Heart left ventricle (tissue), 13 donors: ENCODE data around the gene BCL2L13.

Source experiments
- POLR2A ChIP-seq, 2 donors: fragments of 450-650 bp; IDR thresholded peaks; one replicate each; pipeline ENCODE4 v1.6.1; 2017; ENCODE audit warnings: antibody characterized with exemption in 2 of 2, mild to moderate bottlenecking in 2 of 2, moderate library complexity in 2 of 2
- TF ChIP-seq, protein P1 (sequence below), 12 donors: fragments of 200-600 bp; sonication (generic) in 4 of 12; IDR thresholded peaks; one replicate each; pipeline versions ENCODE4 v1.5.0 to v1.8.0; 2018 to 2022; ENCODE audit warnings: antibody characterized with exemption in 12 of 12, mild to moderate bottlenecking in 5 of 12
- donor health status: ischemic (EF 13 %, LVEDD 7.1; RV severe dilation, severe dysfunction).
- donor health status: DM: no; HTN: yes; CAD: no.
- donor health status: DM: no; HTN: no; CAD: no.
- donor health status: ischemic (EF 25% LVEDD 6.9; RV normal size, moderate dysfunction).
- donor health status: ischemic (EF 25% LVEDD 5.7; RV mildly dilated, moderate dysfunction).
- donor health status: ischemic (EF 35%, LVEDD 5.7; RV mildly dilated, moderate dysfunction).
- donor health status: nonischemic (EF 11% LVEDD 7.7; RV severe dilation, severe dysfunction).
- donor health status: DM: yes; HTN: yes; CAD: no.
- donor health status: PGD.
- donor health status: ischemic (EF 29% LVEDD 5.4; RV normal size, mild dysfunction).
- donor health status: nonischemic (EF 23%, LVEDD 6.1; RV moderate dilation, normal function).

DNA sequence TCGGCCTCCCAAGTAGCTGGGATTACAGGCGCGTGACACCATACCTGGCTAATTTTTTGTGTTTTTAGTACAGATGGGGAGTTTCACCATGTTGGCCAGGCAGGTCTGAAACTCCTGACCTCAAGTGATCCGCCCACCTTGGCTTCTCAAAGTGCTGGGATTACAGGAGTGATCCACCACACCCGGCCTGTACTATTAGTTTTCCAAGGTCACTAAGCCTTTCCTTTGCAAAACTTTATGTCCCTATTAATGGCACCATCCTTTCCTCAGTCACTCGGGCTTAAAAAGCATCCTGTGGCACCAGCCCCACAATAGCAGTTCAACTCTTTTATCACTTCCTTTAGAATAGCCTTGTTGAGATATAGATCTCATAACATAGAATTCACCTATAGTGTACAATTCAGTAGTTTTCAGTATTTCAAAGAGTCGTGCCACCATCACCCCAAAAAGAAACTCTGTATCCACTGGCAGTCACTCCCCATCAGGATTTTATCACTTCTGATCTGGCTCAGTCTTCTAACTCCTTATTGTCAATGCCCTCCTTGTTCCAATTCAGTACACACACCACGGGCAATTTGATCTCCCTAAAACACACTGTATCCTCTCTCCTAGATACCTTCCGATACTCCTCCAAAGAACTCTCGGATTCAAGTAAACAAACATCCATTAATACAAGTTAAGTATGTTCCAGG lies 921 bp upstream of the BCL2L13 start:
- TF ChIP-seq, protein P1, sequence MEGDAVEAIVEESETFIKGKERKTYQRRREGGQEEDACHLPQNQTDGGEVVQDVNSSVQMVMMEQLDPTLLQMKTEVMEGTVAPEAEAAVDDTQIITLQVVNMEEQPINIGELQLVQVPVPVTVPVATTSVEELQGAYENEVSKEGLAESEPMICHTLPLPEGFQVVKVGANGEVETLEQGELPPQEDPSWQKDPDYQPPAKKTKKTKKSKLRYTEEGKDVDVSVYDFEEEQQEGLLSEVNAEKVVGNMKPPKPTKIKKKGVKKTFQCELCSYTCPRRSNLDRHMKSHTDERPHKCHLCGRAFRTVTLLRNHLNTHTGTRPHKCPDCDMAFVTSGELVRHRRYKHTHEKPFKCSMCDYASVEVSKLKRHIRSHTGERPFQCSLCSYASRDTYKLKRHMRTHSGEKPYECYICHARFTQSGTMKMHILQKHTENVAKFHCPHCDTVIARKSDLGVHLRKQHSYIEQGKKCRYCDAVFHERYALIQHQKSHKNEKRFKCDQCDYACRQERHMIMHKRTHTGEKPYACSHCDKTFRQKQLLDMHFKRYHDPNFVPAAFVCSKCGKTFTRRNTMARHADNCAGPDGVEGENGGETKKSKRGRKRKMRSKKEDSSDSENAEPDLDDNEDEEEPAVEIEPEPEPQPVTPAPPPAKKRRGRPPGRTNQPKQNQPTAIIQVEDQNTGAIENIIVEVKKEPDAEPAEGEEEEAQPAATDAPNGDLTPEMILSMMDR (IDR thresholded peaks at IDR 0.05): no peak
- no peak for TF ChIP-seq POLR2A (IDR thresholded peaks at IDR 0.05)
